ENCODE measurements around the gene NRXN3.

- TF ChIP-seq CTCF (IDR thresholded peaks at IDR 0.05): peak; percentile 57
- no peak for TF ChIP-seq EZH2phosphoT487 (IDR thresholded peaks at IDR 0.05)
- no peak for TF ChIP-seq EZH2 (IDR thresholded peaks at IDR 0.05)
These were observed 15.3 kb upstream of the NRXN3 start for GRCh38 chr14:78154827-78155226.
